ENCODE data around the gene NPIPA2.
"Not testable (repeated sequence)": the region's sequence is repeated elsewhere in the genome, so short reads cannot be mapped to it uniquely, and the experiment has no call there.

The NPIPA2 gene

DNA sequence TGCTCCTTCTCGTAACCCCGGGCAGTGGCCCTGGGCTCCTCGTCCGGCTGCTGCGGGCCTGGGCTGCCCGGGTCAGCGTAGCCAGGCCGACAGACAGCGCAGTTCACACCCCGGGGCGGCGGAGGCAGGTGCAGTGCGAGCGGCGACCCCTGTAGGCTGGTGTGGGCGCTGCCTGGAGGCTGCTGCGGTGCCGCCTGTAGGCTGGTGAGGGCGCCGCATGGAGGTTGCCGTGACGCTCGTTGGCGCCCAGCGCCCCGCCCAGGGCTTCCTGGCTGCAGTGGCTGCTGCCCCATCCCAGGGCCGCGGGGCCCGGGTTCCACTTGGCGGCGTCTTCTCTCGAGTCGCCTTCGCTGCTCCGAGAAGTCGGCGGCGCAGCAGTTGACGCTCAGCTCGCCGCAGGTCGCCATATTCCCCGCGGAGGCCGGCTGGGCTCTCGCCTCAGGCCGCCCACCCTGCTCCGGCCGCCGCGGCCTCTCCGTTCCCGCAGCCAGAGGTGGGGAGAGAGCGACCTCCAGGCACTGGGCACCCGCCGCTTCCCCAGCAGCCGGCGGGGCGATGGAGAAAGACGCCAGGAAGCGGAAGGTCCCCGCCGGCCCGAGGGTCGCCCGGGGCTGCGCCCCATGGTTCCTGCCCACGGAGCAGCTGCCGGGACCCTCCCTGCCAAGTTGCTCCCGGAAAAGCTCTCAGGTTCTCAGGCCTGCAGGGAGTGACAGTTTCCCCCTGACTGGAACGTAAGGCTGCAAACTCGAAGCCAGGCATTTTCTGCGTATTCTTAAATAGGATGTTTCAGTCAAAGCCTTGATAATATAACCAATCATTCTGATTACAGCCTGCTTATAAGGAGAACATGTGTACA lies at the start of gene NPIPA2:
NPIPA2 (plus strand) TSS at position 261 of the 856 bp plus-strand sequence. CDS start 5,533 bp downstream, outside the sequence.
- not testable (repeated sequence) for DNase-seq (ENCODE audit: low read depth)

DNA sequence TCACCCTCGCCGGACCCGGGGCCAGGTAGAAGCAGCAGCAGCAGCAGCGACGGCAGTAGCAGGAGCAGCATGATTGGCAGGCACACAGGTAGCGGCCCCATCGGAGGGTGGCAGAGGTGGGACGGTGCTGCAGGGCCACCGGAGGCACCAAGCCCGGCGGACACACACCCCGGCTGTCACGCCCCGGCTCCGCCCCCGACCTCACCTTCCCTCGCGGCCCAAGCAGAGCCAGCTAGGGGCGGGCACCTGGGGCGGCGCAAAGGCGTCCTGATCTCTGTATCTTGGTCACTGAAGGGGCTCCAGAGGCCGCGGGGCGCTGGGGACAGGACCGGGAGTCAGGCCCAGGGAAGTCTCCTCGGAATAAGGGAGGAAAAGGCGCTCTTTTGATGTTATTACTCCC lies 48.2 kb upstream of the NPIPA2 start, which contains the start of gene PLA2G10:
PLA2G10 (minus strand) TSS at position 180 of the 400 bp plus-strand sequence; CDS start at position 101, 79 bp downstream.
- DNase-seq (ENCODE audit: low read depth) = not testable (repeated sequence)

DNA sequence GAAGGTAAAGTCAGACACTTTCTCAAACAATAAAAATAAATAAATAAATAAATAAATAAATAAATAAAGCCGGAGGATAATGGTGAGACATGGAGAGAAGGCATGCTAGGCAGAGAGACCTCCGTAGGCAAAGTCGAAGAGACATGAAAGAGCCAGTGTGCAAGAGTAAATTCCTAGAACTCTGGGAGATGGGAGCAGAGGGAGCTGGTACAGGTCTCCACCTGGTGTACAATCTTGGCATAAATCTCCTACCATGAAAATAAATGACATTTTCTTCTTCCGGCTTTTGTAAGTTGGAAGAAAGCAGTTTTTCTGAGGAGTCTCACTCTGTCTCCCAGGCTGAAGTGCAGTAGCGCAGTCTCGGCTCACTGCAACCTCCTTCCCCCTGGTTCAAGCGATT lies 40.5 kb upstream of the NPIPA2 start:
- not testable (repeated sequence) for DNase-seq (ENCODE audit: low read depth)

DNA sequence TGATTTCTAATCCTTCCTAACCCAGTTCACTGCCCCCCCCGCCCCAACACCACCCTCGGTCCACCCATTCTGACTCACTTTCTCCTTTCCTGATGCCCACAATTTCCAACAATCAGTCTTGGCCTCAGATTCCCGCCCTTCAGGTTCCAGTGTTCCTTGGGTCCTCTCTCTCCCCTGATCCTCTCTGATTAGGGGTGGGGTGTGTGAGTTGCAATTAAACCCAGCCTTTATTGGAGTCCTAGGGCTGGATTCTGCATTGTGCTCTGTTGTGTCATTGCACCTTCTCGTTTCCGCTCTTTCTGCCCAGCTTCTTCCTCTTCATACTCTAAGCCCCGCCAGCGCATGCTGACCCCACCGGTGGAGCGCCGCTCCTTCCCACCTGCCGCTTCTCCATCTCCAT lies 39.7 kb upstream of the NPIPA2 start:
- not testable (repeated sequence) for DNase-seq (ENCODE audit: low read depth)

DNA sequence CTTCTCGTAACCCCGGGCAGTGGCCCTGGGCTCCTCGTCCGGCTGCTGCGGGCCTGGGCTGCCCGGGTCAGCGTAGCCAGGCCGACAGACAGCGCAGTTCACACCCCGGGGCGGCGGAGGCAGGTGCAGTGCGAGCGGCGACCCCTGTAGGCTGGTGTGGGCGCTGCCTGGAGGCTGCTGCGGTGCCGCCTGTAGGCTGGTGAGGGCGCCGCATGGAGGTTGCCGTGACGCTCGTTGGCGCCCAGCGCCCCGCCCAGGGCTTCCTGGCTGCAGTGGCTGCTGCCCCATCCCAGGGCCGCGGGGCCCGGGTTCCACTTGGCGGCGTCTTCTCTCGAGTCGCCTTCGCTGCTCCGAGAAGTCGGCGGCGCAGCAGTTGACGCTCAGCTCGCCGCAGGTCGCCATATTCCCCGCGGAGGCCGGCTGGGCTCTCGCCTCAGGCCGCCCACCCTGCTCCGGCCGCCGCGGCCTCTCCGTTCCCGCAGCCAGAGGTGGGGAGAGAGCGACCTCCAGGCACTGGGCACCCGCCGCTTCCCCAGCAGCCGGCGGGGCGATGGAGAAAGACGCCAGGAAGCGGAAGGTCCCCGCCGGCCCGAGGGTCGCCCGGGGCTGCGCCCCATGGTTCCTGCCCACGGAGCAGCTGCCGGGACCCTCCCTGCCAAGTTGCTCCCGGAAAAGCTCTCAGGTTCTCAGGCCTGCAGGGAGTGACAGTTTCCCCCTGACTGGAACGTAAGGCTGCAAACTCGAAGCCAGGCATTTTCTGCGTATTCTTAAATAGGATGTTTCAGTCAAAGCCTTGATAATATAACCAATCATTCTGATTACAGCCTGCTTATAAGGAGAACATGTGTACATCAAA lies 38.9 kb upstream of the NPIPA2 start, which contains the start of gene NPIPA3:
NPIPA3 (plus strand) TSS at position 256 of the 856 bp plus-strand sequence. CDS start 5,533 bp downstream, outside the sequence.
- not testable (repeated sequence) for DNase-seq (ENCODE audit: low read depth)

DNA sequence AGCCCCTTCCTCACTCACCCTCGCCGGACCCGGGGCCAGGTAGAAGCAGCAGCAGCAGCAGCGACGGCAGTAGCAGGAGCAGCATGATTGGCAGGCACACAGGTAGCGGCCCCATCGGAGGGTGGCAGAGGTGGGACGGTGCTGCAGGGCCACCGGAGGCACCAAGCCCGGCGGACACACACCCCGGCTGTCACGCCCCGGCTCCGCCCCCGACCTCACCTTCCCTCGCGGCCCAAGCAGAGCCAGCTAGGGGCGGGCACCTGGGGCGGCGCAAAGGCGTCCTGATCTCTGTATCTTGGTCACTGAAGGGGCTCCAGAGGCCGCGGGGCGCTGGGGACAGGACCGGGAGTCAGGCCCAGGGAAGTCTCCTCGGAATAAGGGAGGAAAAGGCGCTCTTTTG lies 9.1 kb upstream of the NPIPA2 start:
- not testable (repeated sequence) for DNase-seq (ENCODE audit: low read depth)

DNA sequence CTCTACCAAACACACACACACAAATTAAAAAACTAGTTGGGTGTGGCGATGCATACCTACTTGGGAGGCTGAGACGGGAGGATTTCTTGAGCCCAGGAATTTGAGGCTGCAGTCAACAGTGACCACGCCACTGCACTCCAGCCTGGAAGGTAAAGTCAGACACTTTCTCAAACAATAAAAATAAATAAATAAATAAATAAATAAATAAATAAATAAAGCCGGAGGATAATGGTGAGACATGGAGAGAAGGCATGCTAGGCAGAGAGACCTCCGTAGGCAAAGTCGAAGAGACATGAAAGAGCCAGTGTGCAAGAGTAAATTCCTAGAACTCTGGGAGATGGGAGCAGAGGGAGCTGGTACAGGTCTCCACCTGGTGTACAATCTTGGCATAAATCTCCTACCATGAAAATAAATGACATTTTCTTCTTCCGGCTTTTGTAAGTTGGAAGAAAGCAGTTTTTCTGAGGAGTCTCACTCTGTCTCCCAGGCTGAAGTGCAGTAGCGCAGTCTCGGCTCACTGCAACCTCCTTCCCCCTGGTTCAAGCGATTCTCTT lies 1.4 kb upstream of the NPIPA2 start:
- DNase-seq (ENCODE audit: low read depth) = not testable (repeated sequence)

DNA sequence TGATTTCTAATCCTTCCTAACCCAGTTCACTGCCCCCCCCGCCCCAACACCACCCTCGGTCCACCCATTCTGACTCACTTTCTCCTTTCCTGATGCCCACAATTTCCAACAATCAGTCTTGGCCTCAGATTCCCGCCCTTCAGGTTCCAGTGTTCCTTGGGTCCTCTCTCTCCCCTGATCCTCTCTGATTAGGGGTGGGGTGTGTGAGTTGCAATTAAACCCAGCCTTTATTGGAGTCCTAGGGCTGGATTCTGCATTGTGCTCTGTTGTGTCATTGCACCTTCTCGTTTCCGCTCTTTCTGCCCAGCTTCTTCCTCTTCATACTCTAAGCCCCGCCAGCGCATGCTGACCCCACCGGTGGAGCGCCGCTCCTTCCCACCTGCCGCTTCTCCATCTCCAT lies 539 bp upstream of the NPIPA2 start:
- DNase-seq (ENCODE audit: low read depth) = not testable (repeated sequence)

DNA sequence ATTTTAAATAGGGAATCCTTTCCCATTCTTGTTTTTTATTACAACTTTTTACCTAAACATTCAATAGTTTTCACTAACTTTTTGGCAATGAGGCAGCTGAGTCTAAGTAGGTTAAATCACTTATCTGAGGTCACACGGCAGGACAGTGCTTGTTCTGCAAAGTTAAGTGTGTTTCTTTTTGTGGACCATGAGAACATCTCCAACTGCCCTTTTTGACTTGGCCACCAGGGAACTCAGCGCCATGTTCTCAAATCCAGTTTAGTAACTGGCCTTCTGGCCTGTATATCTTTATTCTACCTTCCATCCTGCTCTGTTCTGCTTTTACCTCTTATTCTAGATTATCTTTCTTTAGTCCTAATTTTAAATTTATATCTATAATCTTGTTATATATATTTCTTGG lies 31.3 kb downstream of the NPIPA2 start:
- DNase-seq (ENCODE audit: low read depth) = not testable (repeated sequence)

DNA sequence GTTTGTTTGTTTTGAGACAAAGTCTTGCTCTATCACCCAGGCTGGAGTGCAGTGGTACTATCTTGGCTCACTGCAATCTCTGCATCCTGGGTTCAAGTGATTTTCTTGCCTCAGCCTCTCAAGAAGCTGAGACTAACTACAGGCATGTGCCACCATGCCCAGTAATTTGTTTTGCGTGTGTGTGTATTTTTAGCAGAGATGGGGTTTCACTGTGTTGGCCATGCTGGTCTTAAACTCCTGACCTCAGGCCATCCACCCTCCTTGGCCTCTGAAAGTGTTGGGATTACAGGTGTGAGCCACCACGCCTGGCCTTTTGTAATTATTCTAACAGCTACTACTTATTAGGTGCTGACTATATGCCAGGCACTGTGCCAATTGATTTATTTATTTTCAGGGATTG lies 33.3 kb downstream of the NPIPA2 start:
- not testable (repeated sequence) for DNase-seq (ENCODE audit: low read depth)

DNA sequence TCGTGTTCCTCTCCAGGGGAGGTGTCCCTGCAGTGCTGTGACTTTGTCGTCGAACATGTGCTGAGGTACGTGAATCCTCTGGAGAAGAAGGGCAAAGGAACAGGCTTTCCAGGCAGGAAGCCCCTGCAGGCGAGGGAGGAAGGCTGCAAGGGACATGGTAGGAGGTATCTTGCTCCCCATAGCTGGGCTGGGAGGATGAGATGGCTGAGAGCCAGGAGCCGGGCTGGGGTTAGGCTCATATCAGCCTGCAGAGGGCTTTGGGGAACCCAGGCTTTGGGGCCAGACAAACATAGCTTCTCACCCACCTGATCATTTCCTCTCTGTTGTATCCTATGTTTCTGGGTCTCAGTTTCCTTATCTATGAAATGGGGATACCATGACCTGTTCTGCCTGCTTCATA lies 34.4 kb downstream of the NPIPA2 start:
- DNase-seq (ENCODE audit: low read depth) = not testable (repeated sequence)

DNA sequence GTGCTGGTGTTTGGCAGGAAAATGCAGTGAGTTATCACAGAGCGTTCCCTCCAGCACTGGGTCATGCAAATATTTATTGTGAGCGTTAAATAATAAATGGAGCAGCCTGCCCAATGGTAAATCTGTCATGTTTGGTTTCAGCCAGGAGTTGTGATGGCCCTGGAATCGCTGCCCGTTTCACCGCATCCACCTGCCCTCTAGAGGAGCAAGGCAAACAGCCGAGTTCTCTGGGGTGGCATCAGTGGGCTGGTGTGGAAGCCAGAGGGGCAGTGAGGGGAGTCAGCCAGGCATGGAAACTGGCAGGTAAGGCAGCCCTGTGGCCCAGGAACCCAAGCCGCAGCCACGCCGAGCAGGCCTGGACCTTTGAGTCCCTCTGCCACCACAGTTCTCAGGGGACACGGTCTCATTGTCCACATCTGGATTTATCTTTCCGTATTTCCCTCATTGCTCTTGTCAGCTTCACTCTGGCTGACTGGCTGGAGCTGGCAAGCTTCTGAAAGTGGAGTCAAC lies 37.1 kb downstream of the NPIPA2 start:
- DNase-seq (ENCODE audit: low read depth) = not testable (repeated sequence)

DNA sequence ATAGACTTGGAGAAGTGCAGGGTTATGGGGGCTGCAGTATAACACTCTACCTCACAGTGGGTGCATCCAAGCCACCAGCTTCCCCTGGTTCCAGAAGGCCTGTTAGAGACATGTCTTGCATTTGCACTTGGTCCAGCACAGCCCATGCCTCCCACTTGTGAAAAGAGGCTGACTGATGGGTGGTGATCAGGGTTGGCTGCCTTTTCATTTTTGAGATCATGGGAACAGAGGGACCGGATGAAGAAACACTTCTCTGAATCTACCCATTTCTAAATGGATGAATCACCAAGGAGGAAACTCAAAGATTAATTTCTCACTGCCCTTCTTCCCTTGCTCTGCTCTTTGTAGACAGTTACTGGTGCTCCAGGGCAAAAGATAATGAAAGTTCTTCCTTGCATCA lies 43.8 kb downstream of the NPIPA2 start:
- DNase-seq (ENCODE audit: low read depth) = not testable (repeated sequence)

DNA sequence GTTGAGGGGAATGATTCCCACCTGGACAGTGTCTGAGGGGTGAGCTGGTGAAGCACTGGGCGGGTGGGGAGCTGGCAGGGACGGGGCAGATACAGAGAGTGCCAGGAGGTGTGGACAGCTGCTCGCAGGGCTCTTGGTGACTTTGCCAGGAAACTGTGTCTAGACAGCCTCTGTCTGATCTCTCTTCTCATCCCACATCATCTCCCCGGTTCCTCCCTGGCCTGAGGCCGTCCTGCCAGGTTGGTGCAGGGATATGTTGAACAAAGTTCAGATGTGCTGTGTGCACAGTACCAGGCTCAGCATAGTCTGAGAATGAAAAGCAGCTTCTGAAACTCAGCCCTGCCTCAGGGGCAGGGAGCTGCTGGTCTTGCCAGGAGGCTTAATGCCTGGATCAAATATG lies 47.2 kb downstream of the NPIPA2 start:
- DNase-seq (ENCODE audit: low read depth) = not testable (repeated sequence)

DNA sequence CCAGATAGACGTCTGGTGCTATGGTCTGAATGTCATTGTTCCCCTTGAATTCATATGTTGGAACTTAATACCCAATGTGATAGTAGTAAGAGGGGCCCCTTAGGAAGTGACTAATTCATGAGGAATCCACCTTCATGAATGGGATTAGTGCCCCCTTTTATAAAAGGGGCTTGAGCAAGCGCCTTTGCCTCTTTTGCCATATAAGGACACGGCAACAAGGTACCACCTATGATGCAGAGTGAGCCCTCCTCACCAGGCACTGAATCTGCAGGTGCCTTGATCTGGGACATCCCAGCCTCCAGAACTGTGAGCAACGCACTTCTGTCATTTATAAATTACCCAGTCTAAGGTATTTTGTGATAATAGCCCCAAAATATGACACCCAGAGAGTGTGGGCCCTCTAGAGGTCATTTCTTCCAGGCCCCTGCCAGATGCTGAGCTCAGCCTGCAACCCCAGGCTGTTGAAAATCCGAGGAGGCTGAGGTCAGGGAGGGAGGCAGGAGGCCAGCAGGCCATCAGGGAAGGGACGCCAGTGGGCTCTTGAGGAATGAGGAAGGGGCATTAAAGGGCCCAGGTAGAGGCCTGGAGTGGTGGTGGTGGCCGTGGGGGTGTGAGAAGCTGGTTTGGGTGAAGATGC lies 48.1 kb downstream of the NPIPA2 start:
- DNase-seq (ENCODE audit: low read depth) = not testable (repeated sequence)

DNA sequence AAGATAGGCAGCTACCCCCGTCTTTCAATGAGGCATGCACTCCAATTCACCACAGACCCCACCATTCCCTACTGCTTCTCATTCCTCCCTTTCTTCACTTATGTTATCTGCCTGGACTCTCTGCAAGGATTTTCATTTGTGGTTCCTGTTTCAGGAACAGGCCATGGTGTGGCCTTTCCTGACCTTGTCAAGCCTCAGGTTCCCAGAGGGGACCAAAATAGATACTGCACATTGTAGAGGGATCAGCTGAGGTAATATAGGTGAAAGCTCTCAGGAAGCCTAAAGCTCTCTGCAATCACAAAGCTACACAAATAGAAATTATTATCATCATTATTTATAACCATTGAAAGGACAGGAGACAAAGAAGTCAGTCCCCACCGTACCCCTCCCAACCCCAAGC lies 50.6 kb downstream of the NPIPA2 start:
- DNase-seq (ENCODE audit: low read depth) = not testable (repeated sequence)

DNA sequence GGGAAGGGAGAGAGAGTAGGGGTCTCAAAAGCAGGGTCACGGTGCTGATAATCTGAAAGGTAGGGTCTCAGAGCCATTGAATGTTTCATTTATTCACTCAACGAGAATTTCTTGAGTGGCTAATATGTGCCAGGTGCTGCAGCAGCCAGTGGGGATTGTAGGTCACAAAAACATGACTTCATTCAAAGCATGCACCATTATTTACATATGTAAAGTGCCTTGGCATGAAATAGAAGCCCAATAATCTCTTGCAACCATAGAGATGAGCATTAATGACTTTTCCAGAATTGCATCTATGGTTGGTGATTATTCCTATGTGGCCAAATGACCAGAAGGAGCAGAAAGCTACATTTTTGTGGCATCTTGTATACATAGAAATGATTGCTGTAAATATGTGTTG lies 55.2 kb downstream of the NPIPA2 start:
- not testable (repeated sequence) for DNase-seq (ENCODE audit: low read depth)

DNA sequence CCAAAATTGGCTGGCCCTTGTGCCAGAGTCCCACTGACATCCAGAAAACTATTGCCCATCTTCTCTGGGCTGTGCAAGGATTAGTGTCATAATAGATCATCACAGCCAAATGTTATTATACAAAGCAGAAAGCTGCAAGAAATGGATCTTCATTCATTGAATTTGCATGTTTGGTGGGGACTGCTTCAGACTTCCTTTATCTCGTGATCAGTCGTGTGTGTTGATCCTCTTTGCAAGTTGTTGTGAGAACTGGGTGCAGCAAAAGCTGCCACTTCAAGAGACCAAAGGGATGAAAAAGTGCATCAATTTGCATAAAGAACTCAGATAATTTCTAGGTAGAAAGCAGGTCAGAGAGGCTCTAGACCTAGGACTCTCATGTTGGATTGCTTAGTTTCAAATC lies 61.2 kb downstream of the NPIPA2 start:
- not testable (repeated sequence) for DNase-seq (ENCODE audit: low read depth)

DNA sequence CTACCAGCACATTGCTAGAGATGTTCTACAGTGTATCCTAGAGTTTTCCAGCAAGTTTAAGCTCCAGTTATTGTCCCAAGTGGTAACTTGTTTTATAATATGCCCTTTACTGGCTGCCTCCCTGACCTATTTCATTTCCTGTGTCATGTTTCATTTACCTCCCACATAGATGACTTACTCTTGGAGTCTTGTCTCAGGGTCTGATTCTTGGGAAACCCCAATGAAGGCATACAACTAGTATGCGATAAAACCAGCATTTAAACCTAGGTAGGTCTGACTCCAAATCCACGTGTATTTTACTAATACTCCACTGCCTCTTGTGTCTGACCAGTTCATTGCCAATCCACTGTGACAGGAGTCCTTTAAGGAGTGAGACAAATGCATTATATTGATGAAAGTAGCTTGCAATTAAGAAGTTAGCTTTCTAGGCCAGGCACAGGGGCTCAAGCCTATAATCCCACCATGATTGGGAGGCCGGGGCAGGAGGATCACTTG lies 64.9 kb downstream of the NPIPA2 start:
- DNase-seq (ENCODE audit: low read depth) = not testable (repeated sequence)

DNA sequence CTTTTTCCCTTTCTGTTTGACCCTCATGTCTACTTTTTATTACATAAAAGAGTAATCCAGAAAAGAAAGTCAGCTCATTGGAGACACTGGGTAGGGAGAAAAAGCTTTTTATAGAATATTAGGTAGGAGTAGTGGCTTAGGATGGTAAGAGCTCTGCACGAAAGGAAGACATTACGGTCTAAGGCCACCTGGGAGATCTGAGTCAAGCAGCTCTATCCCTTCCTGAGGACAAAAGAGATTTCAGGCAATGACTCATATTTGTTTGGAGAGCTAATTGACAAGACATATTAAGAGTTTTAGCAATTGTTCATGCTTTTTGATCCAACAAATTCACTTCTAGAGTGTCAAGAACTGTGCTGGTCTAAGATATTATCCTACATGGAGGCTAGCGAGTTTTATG lies 71.6 kb downstream of the NPIPA2 start:
- DNase-seq (ENCODE audit: low read depth) = not testable (repeated sequence)
